GM12878 (cell line): ENCODE measurements around the gene S100A9. TPM values are rescaled to one million over a fixed set of nuclear protein-coding genes. Genes with fewer than 3 reads are reported as not detected.

ENCODE experiments used
- ATAC-seq: fragments of 200-7000 bp; cut with Tn5 transposase; 3 replicates; pipeline ENCODE4 v1.9.1; 2020; ENCODE audit warnings: mild to moderate bottlenecking, moderate library complexity
- BruUV-seq: library from RNA; stranded (reverse); fragments of 400-500 nt; replicated peaks from 2 replicates; lab custom pipeline; 2021; lab: Mats Ljungman, UMichigan
- CTCF ChIA-PET: fragments of 300-600 bp; sonication (Branson Sonifier 250); formaldehyde crosslinking; extraction: SDS; loops from one replicate; lab custom pipeline; 2021; ENCODE audit warnings: inconsistent platforms; lab: Yijun Ruan, JAX
- POLR2A ChIA-PET: fragments of 350-600 bp; formaldehyde crosslinking; extraction: SDS; loops from one replicate; lab custom pipeline; 2021; ENCODE audit warnings: inconsistent platforms; lab: Charles Lee
- RAD21 ChIA-PET: fragments of 300-600 bp; sonication (Branson Sonifier 250); formaldehyde crosslinking; loops from one replicate; lab custom pipeline; 2023; ENCODE audit warnings: antibody characterized with exemption; ENCODE audit not compliant: unreplicated experiment; lab: Charles Lee
- SMC1A ChIA-PET: fragments of 300-600 bp; sonication (Branson Sonifier 250); formaldehyde crosslinking; loops from one replicate; lab custom pipeline; 2023; ENCODE audit not compliant: unreplicated experiment, uncharacterized antibody; lab: Charles Lee
- DNase-seq: peaks from one replicate; pipeline ENCODE4 v3.0.0-alpha.2; 2011; ENCODE audit warnings: low read depth, low spot score
- FAIRE-seq: peaks from 3 replicates; lab custom pipeline; 2011; peaks lifted over from hg19 to GRCh38; lab: Jason Lieb, UNC
- H2AFZ ChIP-seq: 2 replicates; pipeline ENCODE4 v1.6.0; 2011; ENCODE audit warnings: low read depth, low read length, control low read depth; ENCODE audit not compliant: control insufficient read depth
- H3K27ac ChIP-seq: 2 replicates; pipeline ENCODE4 v1.5.1; 2011; ENCODE audit warnings: control low read depth; ENCODE audit not compliant: control insufficient read depth, insufficient read depth
- H3K27me3 ChIP-seq, 2 experiments: replicated peaks in 1 of 2; 2 replicates each; pipeline versions ENCODE4 v1.6.0 to v1.6.1; 2011; ENCODE audit warnings: low read length in 1 of 2; ENCODE audit not compliant: control insufficient read depth in 2 of 2, insufficient read depth in 2 of 2
- H3K36me3 ChIP-seq, 2 experiments: 2 replicates each; pipeline ENCODE4 v1.5.1; 2011; ENCODE audit warnings: low read length in 1 of 2; ENCODE audit not compliant: control insufficient read depth in 2 of 2, insufficient read depth in 2 of 2
- H3K4me1 ChIP-seq: 2 replicates; pipeline ENCODE4 v1.6.1; 2011; ENCODE audit warnings: mild to moderate bottlenecking, low read length, moderate library complexity, mixed read lengths; ENCODE audit not compliant: control insufficient read depth, insufficient read depth
- H3K4me2 ChIP-seq: 2 replicates; pipeline ENCODE4 v1.6.0; 2011; ENCODE audit warnings: control low read depth; ENCODE audit not compliant: control insufficient read depth, insufficient read depth
- H3K4me3 ChIP-seq: fragments of 200-600 bp; sonication (generic); 2 replicates; pipeline ENCODE4 v1.5.1; 2016
- H3K79me2 ChIP-seq: 2 replicates; pipeline ENCODE4 v1.6.0; 2011; ENCODE audit warnings: low read length; ENCODE audit not compliant: control insufficient read depth, insufficient read depth
- H3K9ac ChIP-seq: 2 replicates; pipeline ENCODE4 v1.8.0; 2011; ENCODE audit warnings: low read length, control low read depth, mixed read lengths; ENCODE audit not compliant: control insufficient read depth, insufficient read depth
- H3K9me3 ChIP-seq: replicated peaks from 3 replicates; pipeline ENCODE4 v1.5.1; 2011; ENCODE audit warnings: mild to moderate bottlenecking, low read length; ENCODE audit not compliant: control insufficient read depth, insufficient read depth
- H4K20me1 ChIP-seq: 2 replicates; pipeline ENCODE4 v1.6.0; 2011; ENCODE audit not compliant: control insufficient read depth, insufficient read depth
- ATF7 ChIP-seq: fragments of 450-650 bp; IDR thresholded peaks from 2 replicates; pipeline ENCODE4 v1.6.1; 2016; ENCODE audit warnings: low read depth, mild to moderate bottlenecking
- CEBPB ChIP-seq, 2 experiments: fragments of 150-350 bp in 1 of 2; IDR thresholded peaks; 2 replicates each; pipeline ENCODE4 v1.6.1; 2012 to 2014; ENCODE audit warnings: low read depth in 2 of 2, low read length in 2 of 2, borderline replicate concordance in 1 of 2, inconsistent platforms in 1 of 2
- IKZF2 ChIP-seq, 2 experiments: fragments of 450-650 bp; IDR thresholded peaks; 2 replicates each; pipeline ENCODE4 v1.6.1; 2017; ENCODE audit warnings: mild to moderate bottlenecking in 2 of 2, moderate library complexity in 2 of 2
- WGBS: methylation state at CpG from one replicate; pipeline ENCODE4 v1.1.6; 2016; ENCODE audit warnings: low lambda C conversion rate; ENCODE audit not compliant: insufficient replicate concordance, insufficient coverage; ENCODE audit errors: missing lambda C conversion rate; 5-methylcytosine and 5-hydroxymethylcytosine counted together
- in situ Hi-C: fragments of 300-500 bp; cut with MboI; formaldehyde crosslinking; loops from 9 replicates; pipeline ENCODE4 v1.14.3; 2018; ENCODE audit warnings: mixed read lengths
- intact Hi-C: fragments of 100-400 bp; cut with micrococcal nuclease; formaldehyde crosslinking; loops from one replicate; pipeline ENCODE4 v1.14.2; 2022; ENCODE audit not compliant: unreplicated experiment
- polyA plus RNA-seq, 11 experiments: library from polyadenylated mRNA; depleted of rRNA in 4 of 11; unstranded in 6 of 11; stranded (reverse) in 5 of 11; fragments of >200 nt; fragmentation: Nextera tagmentation in 4 of 11; fragmentation: Illumina TruSeq in 1 of 11; extraction: Ambion mirVana in 4 of 11; extraction: Trizol in 1 of 11; gene quantifications; 1 replicate in 1 of 11; 2 replicates in 10 of 11; pipeline versions ENCODE4 v1.2.1 to v1.2.3, GENCODE V29; 2011 to 2016; ENCODE audit warnings: inconsistent platforms in 2 of 11, missing spikeins in 2 of 11, low read depth in 1 of 11
- total RNA-seq, 4 experiments: library from RNA; depleted of rRNA in 3 of 4; stranded (reverse); fragments of >200 nt in 3 of 4; fragmentation: Illumina TruSeq in 1 of 4; extraction: Trizol in 1 of 4; gene quantifications; 2 replicates each; pipeline versions ENCODE4 v1.2.1 to v1.2.3, GENCODE V29; 2013 to 2021
- TF ChIP-seq, protein P1 (sequence below): IDR thresholded peaks from 2 replicates; pipeline ENCODE4 v1.6.1; 2012; ENCODE audit warnings: low read depth, low read length, improper control_type of control experiment
- TF ChIP-seq, protein P2 (sequence below): IDR thresholded peaks from 2 replicates; pipeline ENCODE4 v1.6.1; 2011; ENCODE audit warnings: borderline replicate concordance, low read depth, mild to moderate bottlenecking, moderate library complexity, mixed read lengths, low read length; ENCODE audit not compliant: insufficient read depth; ENCODE audit errors: extremely low read length
- TF ChIP-seq, protein P3 (sequence below): fragments of 450-650 bp; IDR thresholded peaks from 2 replicates; pipeline ENCODE4 v1.6.1; 2018; ENCODE audit warnings: borderline replicate concordance, mild to moderate bottlenecking; ENCODE audit not compliant: partially characterized antibody
- TF ChIP-seq, protein P4 (sequence below): fragments of 450-650 bp; IDR thresholded peaks from 2 replicates; pipeline ENCODE4 v1.6.1; 2017; ENCODE audit warnings: mild to moderate bottlenecking, moderate library complexity

S100A9 gene
- total and polyA plus RNA-seq, 10 of the 15 experiments (the other 5 are each of a cell fraction or from before 2014, with no cell fraction given): 0.22 to 1.7 (median 0.49) TPM; not detected in 3

DNA sequence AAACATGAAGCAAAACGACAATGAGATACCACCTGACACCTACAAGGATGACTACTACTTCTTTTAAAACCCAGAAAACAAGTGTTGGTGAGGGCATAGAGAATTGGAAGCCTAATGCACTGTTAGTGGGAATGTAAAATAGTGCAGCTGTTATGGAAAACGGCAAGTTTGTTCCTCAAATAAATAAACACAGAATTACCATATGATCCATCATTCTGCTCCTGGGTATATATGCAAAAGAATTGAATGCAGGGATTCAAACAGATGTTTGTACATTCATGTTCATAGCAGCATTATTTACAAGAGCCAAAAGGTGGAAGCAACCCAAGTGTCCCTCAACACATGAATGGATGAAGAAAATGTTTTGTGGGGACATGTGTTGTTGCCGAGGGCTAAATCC is 34.6 kb downstream of the S100A9 start:
- SMC1A ChIA-PET: no interaction called here
- CTCF ChIA-PET: interaction anchor here (1.4 kb wide), 1 partner anchor 103 kb away, joined by 5 read pairs; no protein-coding TSS in a partner anchor
- intact Hi-C loops: no loop called here
- BruUV-seq: no TSS peak
- Histone ChIP-seq H3K4me1 (no peaks in the 10 kb centered on the region), H3K4me2 (no peak overlapping the region), H2AFZ (no peak overlapping the region), H3K9me3 (no peaks in the 10 kb centered on the region), H3K27ac (no peak overlapping the region), H3K36me3 (no peaks in the 10 kb centered on the region), H3K27me3 (peaks cover 1 to 2% of the 10 kb centered on the region in 2 experiments; a peak in 2 of 4 replicates), H3K9ac (no peak overlapping the region), H3K4me3 (no peak overlapping the region), H3K79me2 (no peaks in the 10 kb centered on the region), H4K20me1 (no peaks in the 10 kb centered on the region)
- TF ChIP-seq IKZF2 (IDR thresholded peaks at IDR 0.05): no peak
- POLR2A ChIA-PET: no interaction called here
- FAIRE-seq (no peak), DNase-seq (no peak), ATAC-seq (no peak)
- in situ Hi-C loops: no loop called here
- RAD21 ChIA-PET: no interaction called here
- 0% methylated on average over 3 of the region's 3 CpGs for WGBS

DNA sequence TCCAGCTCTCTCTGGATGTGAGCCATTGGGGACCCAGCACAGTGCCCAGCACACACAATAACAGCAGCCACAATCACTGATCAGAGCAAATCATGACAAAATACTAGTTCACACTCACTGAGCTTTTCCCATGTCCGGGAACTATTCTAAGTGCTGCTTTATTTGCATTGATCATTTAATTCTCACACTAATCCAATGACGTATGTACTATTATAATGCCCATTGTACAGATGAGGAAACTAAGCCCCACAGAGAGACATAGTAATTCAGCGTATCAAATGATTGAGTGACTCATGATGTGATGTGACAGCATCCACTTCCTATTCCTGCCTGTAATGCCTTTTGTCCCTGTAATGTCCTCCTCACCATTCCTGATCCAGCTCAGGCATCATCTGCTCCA is 35.2 kb downstream of the S100A9 start:
- no peak overlapping the region for H2AFZ ChIP-seq
- ATAC-seq (no peak), FAIRE-seq (peak; percentile 70), DNase-seq (no peak)
- H3K4me3 ChIP-seq: no peak overlapping the region
- in situ Hi-C loops: no loop called here
- H3K4me2 ChIP-seq: no peak overlapping the region
- peaks cover 1 to 2% of the 10 kb centered on the region in 2 experiments; a peak in 2 of 4 replicates for H3K27me3 ChIP-seq
- no peak overlapping the region for H3K27ac ChIP-seq
- H3K36me3 ChIP-seq: no peaks in the 10 kb centered on the region
- POLR2A ChIA-PET: no interaction called here
- RAD21 ChIA-PET: no interaction called here
- no peak overlapping the region for H3K9ac ChIP-seq
- no peaks in the 10 kb centered on the region for H3K79me2 ChIP-seq
- intact Hi-C loops: no loop called here
- no peaks in the 10 kb centered on the region for H4K20me1 ChIP-seq
- 18% methylated on average over 3 of the region's 3 CpGs for WGBS
- no peaks in the 10 kb centered on the region for H3K4me1 ChIP-seq
- CTCF ChIA-PET: interaction anchor here (1.2 to 1.4 kb wide), 2 partner anchors 38 to 102 kb away, joined by 3 to 5 read pairs; no protein-coding TSS in a partner anchor
- SMC1A ChIA-PET: no interaction called here
- BruUV-seq: no TSS peak
- H3K9me3 ChIP-seq: no peaks in the 10 kb centered on the region
- TF ChIP-seq, protein P1, sequence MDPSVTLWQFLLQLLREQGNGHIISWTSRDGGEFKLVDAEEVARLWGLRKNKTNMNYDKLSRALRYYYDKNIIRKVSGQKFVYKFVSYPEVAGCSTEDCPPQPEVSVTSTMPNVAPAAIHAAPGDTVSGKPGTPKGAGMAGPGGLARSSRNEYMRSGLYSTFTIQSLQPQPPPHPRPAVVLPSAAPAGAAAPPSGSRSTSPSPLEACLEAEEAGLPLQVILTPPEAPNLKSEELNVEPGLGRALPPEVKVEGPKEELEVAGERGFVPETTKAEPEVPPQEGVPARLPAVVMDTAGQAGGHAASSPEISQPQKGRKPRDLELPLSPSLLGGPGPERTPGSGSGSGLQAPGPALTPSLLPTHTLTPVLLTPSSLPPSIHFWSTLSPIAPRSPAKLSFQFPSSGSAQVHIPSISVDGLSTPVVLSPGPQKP: no peak
- TF ChIP-seq, protein P2, sequence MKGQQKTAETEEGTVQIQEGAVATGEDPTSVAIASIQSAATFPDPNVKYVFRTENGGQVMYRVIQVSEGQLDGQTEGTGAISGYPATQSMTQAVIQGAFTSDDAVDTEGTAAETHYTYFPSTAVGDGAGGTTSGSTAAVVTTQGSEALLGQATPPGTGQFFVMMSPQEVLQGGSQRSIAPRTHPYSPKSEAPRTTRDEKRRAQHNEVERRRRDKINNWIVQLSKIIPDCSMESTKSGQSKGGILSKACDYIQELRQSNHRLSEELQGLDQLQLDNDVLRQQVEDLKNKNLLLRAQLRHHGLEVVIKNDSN: no peak
- TF ChIP-seq CEBPB (IDR thresholded peaks at IDR 0.05; ENCODE audit: borderline replicate concordance in 1 of 2, low read depth in 2 of 2, low read length in 2 of 2): no peak
- TF ChIP-seq, protein P3, sequence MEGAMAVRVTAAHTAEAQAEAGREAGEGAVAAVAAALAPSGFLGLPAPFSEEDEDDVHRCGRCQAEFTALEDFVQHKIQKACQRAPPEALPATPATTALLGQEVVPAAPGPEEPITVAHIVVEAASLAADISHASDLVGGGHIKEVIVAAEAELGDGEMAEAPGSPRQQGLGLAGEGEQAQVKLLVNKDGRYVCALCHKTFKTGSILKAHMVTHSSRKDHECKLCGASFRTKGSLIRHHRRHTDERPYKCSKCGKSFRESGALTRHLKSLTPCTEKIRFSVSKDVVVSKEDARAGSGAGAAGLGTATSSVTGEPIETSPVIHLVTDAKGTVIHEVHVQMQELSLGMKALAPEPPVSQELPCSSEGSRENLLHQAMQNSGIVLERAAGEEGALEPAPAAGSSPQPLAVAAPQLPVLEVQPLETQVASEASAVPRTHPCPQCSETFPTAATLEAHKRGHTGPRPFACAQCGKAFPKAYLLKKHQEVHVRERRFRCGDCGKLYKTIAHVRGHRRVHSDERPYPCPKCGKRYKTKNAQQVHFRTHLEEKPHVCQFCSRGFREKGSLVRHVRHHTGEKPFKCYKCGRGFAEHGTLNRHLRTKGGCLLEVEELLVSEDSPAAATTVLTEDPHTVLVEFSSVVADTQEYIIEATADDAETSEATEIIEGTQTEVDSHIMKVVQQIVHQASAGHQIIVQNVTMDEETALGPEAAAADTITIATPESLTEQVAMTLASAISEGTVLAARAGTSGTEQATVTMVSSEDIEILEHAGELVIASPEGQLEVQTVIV: no peak
- TF ChIP-seq ATF7: no peak
- TF ChIP-seq, protein P4, sequence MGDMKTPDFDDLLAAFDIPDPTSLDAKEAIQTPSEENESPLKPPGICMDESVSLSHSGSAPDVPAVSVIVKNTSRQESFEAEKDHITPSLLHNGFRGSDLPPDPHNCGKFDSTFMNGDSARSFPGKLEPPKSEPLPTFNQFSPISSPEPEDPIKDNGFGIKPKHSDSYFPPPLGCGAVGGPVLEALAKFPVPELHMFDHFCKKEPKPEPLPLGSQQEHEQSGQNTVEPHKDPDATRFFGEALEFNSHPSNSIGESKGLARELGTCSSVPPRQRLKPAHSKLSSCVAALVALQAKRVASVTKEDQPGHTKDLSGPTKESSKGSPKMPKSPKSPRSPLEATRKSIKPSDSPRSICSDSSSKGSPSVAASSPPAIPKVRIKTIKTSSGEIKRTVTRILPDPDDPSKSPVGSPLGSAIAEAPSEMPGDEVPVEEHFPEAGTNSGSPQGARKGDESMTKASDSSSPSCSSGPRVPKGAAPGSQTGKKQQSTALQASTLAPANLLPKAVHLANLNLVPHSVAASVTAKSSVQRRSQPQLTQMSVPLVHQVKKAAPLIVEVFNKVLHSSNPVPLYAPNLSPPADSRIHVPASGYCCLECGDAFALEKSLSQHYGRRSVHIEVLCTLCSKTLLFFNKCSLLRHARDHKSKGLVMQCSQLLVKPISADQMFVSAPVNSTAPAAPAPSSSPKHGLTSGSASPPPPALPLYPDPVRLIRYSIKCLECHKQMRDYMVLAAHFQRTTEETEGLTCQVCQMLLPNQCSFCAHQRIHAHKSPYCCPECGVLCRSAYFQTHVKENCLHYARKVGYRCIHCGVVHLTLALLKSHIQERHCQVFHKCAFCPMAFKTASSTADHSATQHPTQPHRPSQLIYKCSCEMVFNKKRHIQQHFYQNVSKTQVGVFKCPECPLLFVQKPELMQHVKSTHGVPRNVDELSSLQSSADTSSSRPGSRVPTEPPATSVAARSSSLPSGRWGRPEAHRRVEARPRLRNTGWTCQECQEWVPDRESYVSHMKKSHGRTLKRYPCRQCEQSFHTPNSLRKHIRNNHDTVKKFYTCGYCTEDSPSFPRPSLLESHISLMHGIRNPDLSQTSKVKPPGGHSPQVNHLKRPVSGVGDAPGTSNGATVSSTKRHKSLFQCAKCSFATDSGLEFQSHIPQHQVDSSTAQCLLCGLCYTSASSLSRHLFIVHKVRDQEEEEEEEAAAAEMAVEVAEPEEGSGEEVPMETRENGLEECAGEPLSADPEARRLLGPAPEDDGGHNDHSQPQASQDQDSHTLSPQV: no peak
